ENCODE measurements around the gene REC114.
"Not testable (repeated sequence)": the region's sequence is repeated elsewhere in the genome, so short reads cannot be mapped to it uniquely, and the experiment has no call there.

REC114 gene

GRCh38 chr15:73538563-73539211, 95.7 kb downstream of the REC114 start:
- no peak overlapping the region for H3K4me3 ChIP-seq (ENCODE audit: low read depth, low read length)
- no peak for TF ChIP-seq CTCF (IDR thresholded peaks at IDR 0.05; ENCODE audit: control insufficient read depth, extremely low read depth, insufficient read depth)
- DNase-seq (ENCODE audit: low read depth), result no peak

GRCh38 chr15:73539212-73540128, 96.5 kb downstream of the REC114 start:
- DNase-seq (ENCODE audit: low read depth), result no peak
- TF ChIP-seq CTCF (IDR thresholded peaks at IDR 0.05; ENCODE audit: control insufficient read depth, extremely low read depth, insufficient read depth), result 0 out of 2 replicates have a peak, but pooled peaks have one; percentile 16
- H3K4me3 ChIP-seq (ENCODE audit: low read depth, low read length), result no peak overlapping the region

- DNase-seq (ENCODE audit: low read depth), result peak; percentile 33
- H3K4me3 ChIP-seq (ENCODE audit: low read depth, low read length), result no peak overlapping the region
- no peak for TF ChIP-seq CTCF (IDR thresholded peaks at IDR 0.05; ENCODE audit: control insufficient read depth, extremely low read depth, insufficient read depth)
Observed at GRCh38 chr15:73540161-73540560, 97.2 kb downstream of the REC114 start.

- H3K4me3 ChIP-seq (ENCODE audit: low read depth, low read length), result no peak overlapping the region
- no peak for DNase-seq (ENCODE audit: low read depth)
- no peak for TF ChIP-seq CTCF (IDR thresholded peaks at IDR 0.05; ENCODE audit: control insufficient read depth, extremely low read depth, insufficient read depth)
Observed at GRCh38 chr15:73541479-73541878, 98.5 kb downstream of the REC114 start.

- not testable (repeated sequence) for DNase-seq (ENCODE audit: low read depth); H3K4me3 ChIP-seq (ENCODE audit: low read depth, low read length)
Observed at GRCh38 chr15:73548925-73549324, 106.0 kb downstream of the REC114 start.

GRCh38 chr15:73550190-73550589, 107.2 kb downstream of the REC114 start:
- no peak overlapping the region for H3K4me3 ChIP-seq (ENCODE audit: low read depth, low read length)
- no peak for TF ChIP-seq CTCF (IDR thresholded peaks at IDR 0.05; ENCODE audit: control insufficient read depth, extremely low read depth, insufficient read depth)
- no peak for DNase-seq (ENCODE audit: low read depth)

- no peak for TF ChIP-seq CTCF (IDR thresholded peaks at IDR 0.05; ENCODE audit: control insufficient read depth, extremely low read depth, insufficient read depth)
- no peak for DNase-seq (ENCODE audit: low read depth)
- H3K4me3 ChIP-seq (ENCODE audit: low read depth, low read length), result no peak overlapping the region
Observed at GRCh38 chr15:73555080-73555479, 112.1 kb downstream of the REC114 start.
